H1 (cell line): ENCODE results near the gene ATP6V1G3. TPM values are rescaled to one million over a fixed set of nuclear protein-coding genes. Genes with fewer than 3 reads are reported as not detected.

Source experiments
- CTCF ChIP-seq, 3 experiments: IDR thresholded peaks; 1 replicate in 2 of 3; 2 replicates in 1 of 3; pipeline versions ENCODE4 v1.5.1 to v1.6.1; 2011; ENCODE audit warnings: low read length in 3 of 3, mild to moderate bottlenecking in 3 of 3, inconsistent platforms in 2 of 3, low read depth in 1 of 3, moderate library complexity in 1 of 3; ENCODE audit not compliant: insufficient read depth in 1 of 3; ENCODE audit errors: control extremely low read depth in 1 of 3
- polyA plus RNA-seq, 7 experiments: library from polyadenylated mRNA; depleted of rRNA in 3 of 7; stranded (reverse) in 5 of 7; unstranded in 2 of 7; fragments of >200 nt in 5 of 7; fragments of 200-250 nt in 2 of 7; gene quantifications; 1 replicate in 5 of 7; 2 replicates in 1 of 7; 4 replicates in 1 of 7; pipeline versions ENCODE4 v1.2.1 to v1.2.3, GENCODE V29; 2011 to 2013; ENCODE audit warnings: missing spikeins in 2 of 7, mixed read lengths in 2 of 7
- total RNA-seq: library from RNA; stranded (reverse); fragmentation: NEBNext Ultra II Directional; extraction: Animal tissue kit (Norgen Biotek cat#: 25700); gene quantifications from 2 replicates; pipeline ENCODE4 v1.2.1, GENCODE V29; 2021

The ATP6V1G3 gene
- total and polyA plus RNA-seq, 2 of the 8 experiments (the other 6 are each of a cell fraction or from before 2014, with no cell fraction given) = not detected

GRCh38 chr1:198560161-198560560, 19.7 kb upstream of the ATP6V1G3 start (continued):
- no peak for TF ChIP-seq CTCF (IDR thresholded peaks at IDR 0.05; ENCODE audit: control extremely low read depth in 1 of 3, insufficient read depth in 1 of 3, low read depth in 1 of 3, low read length in 3 of 3)
